Esophagus mucosa (tissue), 1 donor: Measurements from ENCODE around the gene AFF3. TPM values are rescaled to one million over a fixed set of nuclear protein-coding genes. Genes with fewer than 3 reads are reported as not detected.
"Not testable (repeated sequence)": the region's sequence is repeated elsewhere in the genome, so short reads cannot be mapped to it uniquely, and the experiment has no call there.

Experiments used
- ATAC-seq: fragments of 200-7000 bp; cut with Tn5 transposase; one replicate; pipeline ENCODE4 v1.9.1; 2020
- total RNA-seq: library from RNA; stranded (reverse); gene quantifications from one replicate; pipeline ENCODE4 v1.2.4, GENCODE V29; 2023
- donor health status: DM: yes; HTN: yes; CAD: no.

AFF3 gene
- total RNA-seq, 1 donor from 2014 or later: 0.96 TPM

DNA sequence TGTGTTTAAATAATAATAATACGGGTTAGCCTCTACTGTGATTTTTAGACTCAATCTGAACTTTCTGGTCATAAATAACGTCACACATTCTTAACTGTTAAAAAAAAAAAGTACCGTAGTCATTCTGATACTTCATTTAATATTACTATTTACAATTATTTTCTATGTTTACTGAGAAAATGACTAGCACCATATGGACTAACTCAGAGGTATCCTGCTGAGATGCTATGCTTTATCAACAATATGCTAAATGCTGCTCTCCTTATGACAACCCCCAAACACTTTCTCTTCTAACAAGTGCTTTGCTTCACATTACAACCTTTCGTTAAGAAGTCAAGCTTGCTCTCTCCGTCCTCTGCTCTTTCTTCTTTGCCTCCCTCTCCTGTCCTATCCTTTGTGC lies 182.1 kb downstream of the AFF3 start:
- no peak for ATAC-seq

DNA sequence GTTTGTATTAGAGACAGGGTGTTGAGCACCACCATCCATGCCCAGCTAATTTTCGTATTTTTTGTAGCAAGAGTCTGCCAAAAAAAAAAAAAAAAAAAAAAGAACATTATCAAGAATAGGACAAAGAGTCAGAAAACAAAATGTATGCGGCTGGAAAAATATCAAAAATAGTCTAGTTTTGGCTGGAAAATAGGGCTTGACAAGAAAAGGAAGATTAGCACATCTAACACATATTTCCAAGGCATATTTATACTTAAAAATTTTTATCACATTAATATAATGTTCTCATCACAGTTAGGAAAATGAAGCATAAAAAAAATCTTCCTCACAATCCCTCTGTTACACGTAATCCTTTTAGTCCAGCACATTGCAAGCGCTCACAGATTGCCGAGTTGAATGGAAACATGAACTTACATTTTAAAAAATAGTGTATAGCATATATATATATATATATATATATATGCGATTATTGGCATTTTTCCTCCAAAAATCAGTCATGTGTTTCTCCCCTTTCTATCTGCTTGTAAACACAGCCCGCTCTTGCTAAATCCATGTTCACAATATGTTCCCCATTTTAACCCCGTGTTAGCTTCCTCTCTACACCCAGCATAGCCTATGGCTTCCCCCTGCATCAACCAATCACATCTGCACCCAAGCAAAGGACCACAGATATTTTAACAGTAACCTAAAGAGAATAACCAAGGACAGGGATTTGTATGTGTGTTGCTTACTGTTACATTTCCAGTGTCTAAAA lies 183.0 kb downstream of the AFF3 start:
- no peak for ATAC-seq

DNA sequence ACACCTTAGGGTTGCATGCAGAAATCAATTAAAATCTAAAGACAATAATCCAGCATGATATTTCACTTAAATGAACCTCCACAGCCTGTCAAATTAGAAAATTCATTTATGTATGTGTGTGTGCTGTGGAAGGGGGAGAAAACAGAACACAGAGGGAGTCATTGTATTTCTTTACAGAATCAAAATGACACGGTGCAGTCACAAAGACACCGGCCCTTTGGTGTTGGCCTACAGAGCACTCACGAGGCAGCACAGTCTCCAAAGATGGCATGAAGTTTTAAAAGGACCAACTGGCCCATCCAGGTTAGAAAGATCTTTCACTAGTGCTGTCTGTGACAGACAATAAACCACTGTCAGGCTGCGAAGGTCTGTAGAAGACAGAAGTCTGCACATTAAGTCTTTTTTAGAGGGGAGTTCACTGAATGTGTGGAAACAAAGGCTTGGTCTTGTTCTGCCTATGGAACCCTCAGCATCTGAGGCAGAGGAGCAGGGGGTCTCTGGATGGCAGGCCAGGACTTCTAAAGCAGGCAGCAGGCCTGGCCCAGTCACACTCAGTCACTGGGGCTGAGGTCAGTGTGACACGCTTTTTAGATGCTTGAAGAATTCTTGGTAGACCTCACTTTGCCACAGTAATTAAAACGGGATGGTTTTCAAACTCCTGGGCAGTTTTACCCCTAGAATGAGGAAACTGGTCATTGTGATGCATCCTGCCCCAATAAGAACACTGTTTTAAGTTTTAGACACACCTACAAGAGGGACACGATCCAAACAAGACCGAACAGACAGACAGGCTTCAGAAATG lies 184.9 kb downstream of the AFF3 start:
- ATAC-seq: no peak

DNA sequence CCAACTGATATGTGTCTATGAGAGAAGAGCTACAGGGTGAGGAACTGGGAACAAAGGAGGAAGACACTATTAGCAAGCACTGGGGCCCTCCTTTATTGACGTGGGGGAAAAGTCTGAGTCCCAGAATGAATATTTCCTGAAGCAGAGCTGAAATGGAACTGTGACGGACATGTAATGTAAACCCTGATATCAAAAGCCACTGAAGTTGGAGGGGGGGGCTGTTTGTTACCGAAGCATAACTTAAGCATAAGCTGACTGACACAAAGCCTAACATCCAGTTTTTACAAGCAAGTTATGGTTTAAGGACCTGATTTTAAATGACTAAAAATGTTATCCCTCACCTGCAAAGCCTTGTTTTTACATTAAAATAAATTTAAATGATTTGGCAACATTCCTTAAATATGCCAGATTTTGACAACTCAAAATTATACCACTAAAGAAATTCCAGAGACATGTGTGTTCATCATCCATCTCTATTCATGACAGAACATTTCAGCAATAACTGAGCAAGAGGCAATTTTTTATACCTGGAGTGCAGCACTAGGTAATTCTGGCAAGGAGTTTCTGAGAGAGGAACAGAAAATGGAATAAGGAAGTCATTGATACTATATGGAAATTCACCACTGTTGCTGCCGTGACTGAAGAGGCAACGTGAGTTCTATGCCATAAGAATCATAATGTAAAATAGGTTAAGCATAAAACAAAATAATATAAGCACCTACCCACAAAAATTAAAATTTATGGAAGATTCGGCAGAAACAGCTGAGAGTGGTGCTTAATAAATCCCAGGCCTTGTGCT lies 186.0 kb downstream of the AFF3 start:
- ATAC-seq: no peak

GRCh38 chr2:99953750-99954149 lies 188.6 kb downstream of the AFF3 start:
- no peak for ATAC-seq

DNA sequence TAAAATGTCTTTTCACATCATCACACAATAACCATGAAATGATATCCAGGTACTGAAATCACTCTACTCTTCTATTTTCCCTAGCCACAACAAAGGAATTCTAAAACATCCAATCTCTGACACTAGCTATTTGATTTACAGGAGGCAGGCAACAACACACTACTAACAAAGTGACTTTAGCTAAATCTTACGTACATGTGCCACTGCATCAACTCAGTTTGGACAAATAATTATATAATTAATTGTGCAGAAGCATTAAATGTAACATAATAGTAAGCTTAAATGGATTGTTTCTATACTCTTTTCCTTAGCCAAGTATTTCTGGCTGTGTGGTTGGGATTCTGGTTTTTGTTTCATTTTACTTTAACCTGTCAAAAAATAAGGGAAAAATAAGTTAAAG lies 192.4 kb downstream of the AFF3 start:
- no peak for ATAC-seq

DNA sequence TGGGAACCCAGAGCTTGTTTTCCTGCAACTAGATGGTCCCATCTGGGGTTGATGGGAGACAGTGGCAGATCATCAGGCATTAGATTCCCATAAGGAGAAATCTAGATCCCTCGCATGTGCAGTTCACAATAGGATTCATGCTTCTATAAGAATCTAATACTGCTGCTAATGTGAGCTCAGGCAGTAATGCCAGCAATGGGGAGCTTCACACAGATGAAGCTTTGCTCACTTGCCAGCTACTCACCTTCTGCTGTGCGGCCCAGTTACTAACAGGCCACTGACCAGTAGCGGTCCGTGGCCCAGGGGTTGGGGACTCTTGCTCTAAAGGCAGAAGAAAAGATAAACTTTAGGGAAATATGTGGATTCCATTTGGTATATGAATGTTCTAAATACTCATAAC lies 192.9 kb downstream of the AFF3 start:
- no peak for ATAC-seq

- no peak for ATAC-seq
Observed at GRCh38 chr2:99948010-99948409, 194.4 kb downstream of the AFF3 start.

DNA sequence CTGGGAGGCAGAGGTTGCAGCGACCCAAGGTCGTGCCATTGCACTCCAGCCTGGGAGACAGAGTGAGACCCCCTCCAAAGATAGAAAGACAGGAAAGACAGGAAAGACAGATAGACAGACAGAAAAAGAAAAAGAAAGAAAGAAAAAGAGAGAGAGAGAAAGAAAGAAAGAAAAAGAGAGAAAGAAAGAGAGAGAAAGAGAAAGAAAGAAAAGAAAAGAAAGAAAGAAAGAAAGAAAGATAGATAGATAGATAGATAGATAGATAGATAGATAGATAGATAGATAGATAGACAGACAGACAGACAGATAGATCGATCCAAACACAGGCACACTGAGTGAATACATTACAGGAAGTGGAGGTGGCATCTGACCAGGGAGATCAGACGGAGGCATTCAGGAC lies 195.0 kb downstream of the AFF3 start:
- not testable (repeated sequence) for ATAC-seq

GRCh38 chr2:99944019-99944418 lies 198.4 kb downstream of the AFF3 start:
- ATAC-seq: no peak

DNA sequence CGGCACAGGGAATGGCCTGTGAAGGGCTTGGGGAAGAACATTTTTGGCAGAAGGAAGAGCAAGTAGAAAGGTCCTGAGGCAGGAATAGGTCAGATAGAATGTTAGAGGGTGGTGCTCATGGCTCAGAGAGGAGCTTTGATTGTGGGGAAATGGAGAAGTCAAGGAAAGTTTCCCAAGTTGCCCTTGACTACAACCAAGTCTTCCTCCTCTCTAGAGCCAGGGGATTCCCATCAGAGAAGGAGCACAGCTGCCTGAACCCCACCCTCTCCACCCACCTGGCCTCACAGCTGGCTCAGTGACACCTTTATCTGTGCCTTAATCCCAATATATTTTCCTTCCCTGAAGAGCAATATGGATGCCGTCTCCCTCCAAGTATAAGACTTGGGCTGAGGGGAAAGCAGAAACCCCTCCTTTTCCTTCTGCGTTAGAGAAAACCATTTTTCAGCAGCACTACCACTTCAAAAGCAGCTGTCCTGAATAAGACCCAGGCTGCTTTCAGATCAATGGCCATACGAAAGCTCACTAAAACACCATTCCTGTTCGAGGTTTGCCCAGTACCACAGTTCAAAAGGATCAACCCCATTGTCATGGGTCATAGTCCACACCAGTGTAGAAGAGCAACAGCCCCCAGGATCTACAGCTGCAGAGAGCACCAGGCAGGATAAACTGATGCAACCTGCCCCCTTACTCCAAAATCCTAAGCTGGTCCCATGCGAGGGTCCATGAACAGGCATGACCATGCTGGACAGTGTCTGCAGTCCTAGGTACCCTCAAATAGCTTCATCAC lies 199.6 kb downstream of the AFF3 start:
- no peak for ATAC-seq

DNA sequence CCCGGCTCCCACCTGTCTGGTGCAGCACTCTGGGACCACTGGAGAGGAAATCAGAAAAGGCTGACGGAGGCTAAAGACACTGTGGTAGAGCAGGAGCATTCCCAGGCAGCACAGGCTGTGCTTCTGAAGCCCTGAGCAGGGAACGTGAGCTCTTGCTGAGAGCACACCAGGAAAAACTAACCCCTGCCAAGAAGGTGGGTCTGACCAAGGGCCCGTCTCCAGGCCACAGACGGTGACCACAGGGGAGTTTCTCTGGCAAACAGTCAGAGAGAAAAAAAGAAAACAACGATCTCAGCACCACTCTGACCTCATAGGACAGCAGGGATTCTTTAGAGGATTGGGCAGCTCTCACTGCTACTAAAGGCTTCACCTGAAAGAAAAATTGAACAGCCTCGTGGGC lies 201.4 kb downstream of the AFF3 start:
- ATAC-seq: no peak

DNA sequence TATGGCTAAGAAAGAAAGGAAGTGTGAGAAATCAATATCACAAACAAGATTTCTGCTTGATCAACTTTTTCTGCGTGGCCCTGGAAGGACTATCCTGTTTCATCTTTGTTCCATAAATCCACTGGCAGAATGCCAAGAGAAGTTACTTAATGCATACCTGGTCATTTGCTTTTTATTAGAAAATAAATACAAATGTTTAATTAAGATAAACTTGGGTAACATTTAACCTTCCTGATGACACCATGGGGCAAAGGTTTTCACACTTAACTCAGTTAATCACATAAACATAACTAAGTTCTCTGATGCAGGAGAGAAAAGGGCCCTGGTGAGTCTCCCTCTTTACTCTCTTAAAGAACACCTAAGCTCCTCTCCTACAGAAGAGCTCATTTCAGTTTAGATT lies 203.3 kb downstream of the AFF3 start:
- ATAC-seq: no peak

DNA sequence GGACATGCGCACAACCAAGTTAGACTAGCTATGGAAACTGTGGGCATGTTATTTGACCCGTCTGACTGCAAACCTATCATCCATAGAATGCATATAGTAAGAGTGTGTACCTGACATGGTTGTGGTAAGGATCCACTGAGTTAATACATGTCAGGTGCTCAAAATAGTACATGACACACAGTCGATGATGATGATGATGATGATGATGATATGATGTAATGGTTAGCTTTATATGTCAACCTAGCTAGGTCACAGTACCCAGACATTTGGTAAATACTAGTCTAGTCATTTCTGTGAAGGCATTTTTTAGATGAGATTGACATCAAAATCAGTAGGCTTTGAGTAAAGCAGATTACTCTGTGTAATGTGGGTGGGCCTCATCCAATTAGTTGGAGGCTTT lies 204.1 kb downstream of the AFF3 start:
- ATAC-seq: no peak

- ATAC-seq: no peak
Observed at GRCh38 chr2:99936065-99936464, 206.3 kb downstream of the AFF3 start.

GRCh38 chr2:99935662-99936061 lies 206.7 kb downstream of the AFF3 start:
- no peak for ATAC-seq

DNA sequence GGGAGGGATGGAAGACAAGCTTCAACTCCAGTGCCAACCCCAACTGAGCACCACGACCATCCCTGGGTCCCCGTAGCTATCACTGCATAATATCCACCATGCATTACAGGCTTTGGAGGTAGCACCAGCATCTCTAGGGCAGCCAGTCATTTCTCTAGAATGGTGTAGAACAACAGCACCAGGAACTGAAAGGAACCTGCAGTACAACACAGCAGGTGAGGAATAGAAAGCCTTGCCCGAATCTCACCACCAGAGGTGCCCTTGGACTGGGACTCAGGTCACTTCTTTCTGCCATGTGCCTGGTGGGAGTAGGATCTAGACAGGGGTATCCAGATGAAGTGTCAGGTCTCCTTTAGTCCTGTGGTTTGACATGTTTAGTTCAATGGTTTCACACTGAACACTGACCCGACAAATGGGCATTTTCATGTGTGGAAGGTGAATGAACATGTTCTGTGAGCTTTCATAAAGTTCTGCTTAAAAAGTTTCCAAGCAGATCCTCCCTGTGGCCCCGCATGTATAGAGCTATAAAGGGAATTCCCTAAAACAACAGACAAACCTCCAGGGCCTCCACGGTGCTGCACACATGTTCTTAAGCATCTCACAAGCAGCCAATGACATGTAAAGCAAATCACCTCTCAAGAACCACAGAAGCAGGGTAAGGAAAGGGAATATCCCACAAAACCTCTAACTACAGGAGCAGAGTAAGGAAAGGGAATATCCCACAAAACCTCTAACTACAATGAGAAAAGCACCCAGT lies 208.3 kb downstream of the AFF3 start:
- ATAC-seq: no peak

GRCh38 chr2:99933491-99933890 lies 208.9 kb downstream of the AFF3 start:
- not testable (repeated sequence) for ATAC-seq

DNA sequence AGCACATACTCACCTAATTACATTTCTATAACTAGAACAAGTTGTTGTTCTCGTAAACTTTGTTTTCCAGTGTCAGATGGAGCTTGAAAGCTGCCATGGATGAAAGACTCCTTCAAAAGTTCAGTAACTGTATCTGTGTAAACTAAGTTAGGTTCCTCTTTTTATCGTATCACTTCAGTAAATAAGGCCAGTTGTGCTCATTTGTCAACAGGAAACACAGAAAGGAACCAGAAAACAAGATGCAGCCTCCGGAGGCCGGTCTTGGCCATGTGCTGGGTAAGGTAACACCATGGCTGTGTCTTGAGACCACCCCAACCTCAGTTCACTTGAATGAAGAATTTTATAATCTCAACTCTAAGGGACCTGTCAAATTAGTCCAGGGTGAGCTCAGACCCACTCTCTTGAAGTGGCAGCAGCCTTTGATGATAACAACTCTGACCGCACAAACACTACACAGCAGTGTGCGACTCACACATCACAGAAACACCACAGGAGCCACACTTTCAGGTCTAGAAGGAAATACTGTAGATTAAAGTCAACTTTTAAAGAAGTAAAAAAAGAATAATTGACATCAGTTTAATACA lies 213.8 kb downstream of the AFF3 start:
- ATAC-seq: no peak

- not testable (repeated sequence) for ATAC-seq
Observed at GRCh38 chr2:99927690-99928207, 214.6 kb downstream of the AFF3 start.

DNA sequence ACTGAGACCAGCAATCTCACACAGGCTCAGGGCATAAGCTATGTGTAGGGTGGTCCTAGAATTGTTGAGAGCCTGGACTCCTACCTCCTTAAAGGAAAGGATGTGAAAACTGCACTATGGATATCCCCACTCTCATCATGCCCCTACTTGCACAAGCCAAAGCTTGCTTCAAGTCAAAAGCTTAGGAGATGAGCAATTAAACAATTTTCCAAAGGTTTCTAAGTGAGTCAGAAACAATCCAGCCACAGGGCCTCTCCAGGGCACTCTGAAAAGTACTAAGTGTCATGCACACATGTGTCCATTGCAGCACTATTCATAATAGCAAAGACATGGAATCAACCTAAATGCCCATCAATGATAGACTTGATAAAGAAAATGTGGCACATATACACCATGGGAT lies 215.4 kb downstream of the AFF3 start:
- ATAC-seq: no peak
